K562 (cell line): ENCODE data around the gene APIP. TPM values are rescaled to one million over a fixed set of nuclear protein-coding genes. Genes with fewer than 3 reads are reported as not detected.

Experiments used
- ATAC-seq: fragments of 200-7000 bp; cut with Tn5 transposase; 3 replicates; pipeline ENCODE4 v1.9.1; 2020; ENCODE audit warnings: moderate library complexity
- BruUV-seq: library from RNA; stranded (reverse); fragments of 400-500 nt; replicated peaks from 2 replicates; lab custom pipeline; 2021; lab: Mats Ljungman, UMichigan
- CTCF ChIA-PET: fragments of 300-600 bp; formaldehyde crosslinking; extraction: SDS; loops from one replicate; lab custom pipeline; 2021; ENCODE audit warnings: low intra/inter-chr PET ratio; lab: Yijun Ruan, JAX
- POLR2A ChIA-PET: fragments of 300-600, 350-650 bp; sonication (Branson Sonifier 250); formaldehyde crosslinking; extraction: SDS; loops from one replicate; lab custom pipeline; 2021; ENCODE audit warnings: antibody characterized with exemption, inconsistent platforms; lab: Yijun Ruan, JAX
- DNase-seq, 4 experiments: peaks; one replicate each; pipeline versions ENCODE4 v3.0.0 to v3.0.0-alpha.2; 2011 to 2018; ENCODE audit warnings: low spot score in 3 of 4, mixed read lengths in 3 of 4; ENCODE audit errors: extremely low read depth in 1 of 4
- FAIRE-seq: peaks from 2 replicates; lab custom pipeline; 2011; peaks lifted over from hg19 to GRCh38; lab: Jason Lieb, UNC
- H2AFZ ChIP-seq: 2 replicates; pipeline ENCODE4 v1.6.0; 2011; ENCODE audit warnings: low read depth, low read length, control low read depth, inconsistent platforms
- H3K27ac ChIP-seq: fragments of 200-600 bp; 3 replicates; pipeline ENCODE4 v1.8.0; 2011; ENCODE audit warnings: low read depth, mild to moderate bottlenecking, control low read depth, inconsistent platforms, low read length, moderate library complexity, mixed read lengths; ENCODE audit errors: extremely low read depth
- H3K27me3 ChIP-seq, 2 experiments: fragments of 300-600 bp in 1 of 2; 2 replicates in 1 of 2; 3 replicates in 1 of 2; pipeline versions ENCODE4 v1.6.0 to v1.8.0; 2011; ENCODE audit warnings: inconsistent platforms in 2 of 2, low read length in 2 of 2, mild to moderate bottlenecking in 1 of 2, mixed read lengths in 1 of 2, moderate library complexity in 1 of 2; ENCODE audit not compliant: control insufficient read depth in 2 of 2, insufficient read depth in 2 of 2
- H3K36me3 ChIP-seq: fragments of 300-600 bp; 3 replicates; pipeline ENCODE4 v1.8.0; 2011; ENCODE audit warnings: mild to moderate bottlenecking, low read length, inconsistent platforms; ENCODE audit not compliant: control insufficient read depth, insufficient read depth
- H3K4me1 ChIP-seq, 2 experiments: fragments of 200-600 bp in 1 of 2; replicated peaks in 1 of 2; 2 replicates in 1 of 2; 3 replicates in 1 of 2; pipeline versions ENCODE4 v1.5.1 to v1.8.0; 2011; ENCODE audit warnings: inconsistent platforms in 2 of 2, low read length in 2 of 2, mild to moderate bottlenecking in 1 of 2, mixed read lengths in 1 of 2, moderate library complexity in 1 of 2; ENCODE audit not compliant: control insufficient read depth in 2 of 2, insufficient read depth in 2 of 2
- H3K4me2 ChIP-seq: 2 replicates; pipeline ENCODE4 v1.6.1; 2011; ENCODE audit warnings: low read length, control low read depth, inconsistent platforms, mixed read lengths; ENCODE audit not compliant: insufficient read depth
- H3K4me3 ChIP-seq: fragments of 200-600 bp; sonication (generic), shearing (Covaris generic); 2 replicates; pipeline ENCODE4 v1.5.1; 2016; ENCODE audit warnings: control low read depth, inconsistent platforms
- H3K79me2 ChIP-seq: fragments of 200-600 bp; 3 replicates; pipeline ENCODE4 v1.8.0; 2011; ENCODE audit warnings: low read length, inconsistent platforms; ENCODE audit not compliant: control insufficient read depth, insufficient read depth
- H3K9ac ChIP-seq, 2 experiments: 2 replicates each; pipeline versions ENCODE4 v1.6.0 to v1.6.1; 2011; ENCODE audit warnings: low read depth in 2 of 2, low read length in 2 of 2, control low read depth in 1 of 2, inconsistent platforms in 1 of 2, mild to moderate bottlenecking in 1 of 2, mixed read lengths in 1 of 2; ENCODE audit not compliant: insufficient read depth in 1 of 2
- H3K9me1 ChIP-seq: one replicate; pipeline ENCODE4 v1.6.0; 2011; ENCODE audit warnings: inconsistent platforms, mild to moderate bottlenecking, low read length, moderate library complexity; ENCODE audit not compliant: control insufficient read depth, insufficient read depth
- H3K9me3 ChIP-seq: replicated peaks from 2 replicates; pipeline ENCODE4 v1.5.1; 2011; ENCODE audit warnings: low read depth, low read length, inconsistent platforms; ENCODE audit not compliant: control insufficient read depth, insufficient read depth
- H4K20me1 ChIP-seq: replicated peaks from 2 replicates; pipeline ENCODE4 v1.6.1; 2011; ENCODE audit warnings: low read length, inconsistent platforms, mixed read lengths; ENCODE audit not compliant: control insufficient read depth, insufficient read depth
- EGR1 ChIP-seq: fragments of 450-650 bp; conservative IDR thresholded peaks from 2 replicates; pipeline ENCODE4 v1.6.1; 2017; ENCODE audit warnings: mild to moderate bottlenecking
- HLTF ChIP-seq: fragments of 450-650 bp; IDR thresholded peaks from 2 replicates; pipeline ENCODE4 v1.6.1; 2016
- PHF21A ChIP-seq: fragments of 450-650 bp; IDR thresholded peaks from 2 replicates; pipeline ENCODE4 v1.6.1; 2017; ENCODE audit warnings: low read depth, borderline replicate concordance
- POU5F1 ChIP-seq: fragments of 150-350 bp; IDR thresholded peaks from 2 replicates; pipeline ENCODE4 v1.6.1; 2014; ENCODE audit warnings: borderline replicate concordance, low read length, low read depth, mild to moderate bottlenecking; ENCODE audit not compliant: partially characterized antibody
- RAD51 ChIP-seq: fragments of 450-650 bp; IDR thresholded peaks from 2 replicates; pipeline ENCODE4 v1.7.1; 2016; ENCODE audit warnings: low read depth, mild to moderate bottlenecking, borderline replicate concordance
- RFX5 ChIP-seq: IDR thresholded peaks from 2 replicates; pipeline ENCODE4 v1.6.1; 2011; ENCODE audit warnings: low read depth, mild to moderate bottlenecking, improper control_type of control experiment, low read length
- SREBF1 ChIP-seq: fragments of 150-350 bp; IDR thresholded peaks from 2 replicates; pipeline ENCODE4 v1.6.1; 2014; ENCODE audit warnings: antibody characterized with exemption, low read depth, low read length, borderline replicate concordance
- TOE1 ChIP-seq, 2 experiments: fragments of 450-650 bp in 1 of 2; sonication (generic) in 1 of 2; formaldehyde crosslinking in 1 of 2; IDR thresholded peaks; 2 replicates each; pipeline versions ENCODE4 v1.7.1 to v1.8.0; 2016 to 2022; ENCODE audit warnings: borderline replicate concordance in 2 of 2, mild to moderate bottlenecking in 2 of 2, antibody characterized with exemption in 1 of 2, inconsistent platforms in 1 of 2, low read depth in 1 of 2, missing genetic modification reagents in 1 of 2, moderate library complexity in 1 of 2
- ZNF431 ChIP-seq: sonication (generic); formaldehyde crosslinking; IDR thresholded peaks from 2 replicates; pipeline ENCODE4 v1.8.0; 2022; ENCODE audit warnings: mild to moderate bottlenecking, missing genetic modification reagents
- WGBS: fragments of 100-300 bp; shearing (Covaris generic); methylation state at CpG from one replicate; pipeline ENCODE4 v1.1.6; 2016; ENCODE audit warnings: low coverage, mixed read lengths; ENCODE audit not compliant: insufficient coverage; ENCODE audit errors: missing lambda C conversion rate; 5-methylcytosine and 5-hydroxymethylcytosine counted together
- in situ Hi-C: fragments of 300-500 bp; cut with MboI; formaldehyde crosslinking; loops from 4 replicates; pipeline ENCODE4 v1.15.0; 2018; ENCODE audit warnings: inconsistent platforms, mixed read lengths
- intact Hi-C: fragments of 100-400 bp; cut with micrococcal nuclease; formaldehyde crosslinking; loops from 2 replicates; pipeline ENCODE4 v1.14.2; 2022
- polyA plus RNA-seq, 8 experiments: library from polyadenylated mRNA; depleted of rRNA in 4 of 8; stranded (reverse) in 5 of 8; unstranded in 3 of 8; fragments of >200 nt; fragmentation: Nextera tagmentation in 2 of 8; fragmentation: Illumina TruSeq in 1 of 8; extraction: Ambion mirVana in 2 of 8; extraction: Trizol in 1 of 8; gene quantifications; 2 replicates each; pipeline versions ENCODE4 v1.2.1 to v1.2.3, GENCODE V29; 2011 to 2014; ENCODE audit warnings: inconsistent platforms in 1 of 8, missing spikeins in 1 of 8
- total RNA-seq, 7 experiments: library from RNA; depleted of rRNA in 6 of 7; stranded (reverse); fragments of >200 nt in 6 of 7; fragmentation: Illumina TruSeq in 2 of 7; extraction: Trizol in 2 of 7; gene quantifications; 2 replicates each; pipeline versions ENCODE4 v1.2.1 to v1.2.3, GENCODE V29; 2011 to 2021; ENCODE audit warnings: low replicate concordance in 1 of 7
- TF ChIP-seq, protein P1 (sequence below): sonication (generic); formaldehyde crosslinking; IDR thresholded peaks from 2 replicates; pipeline ENCODE4 v1.8.0; 2022; ENCODE audit warnings: missing genetic modification reagents, mild to moderate bottlenecking, moderate library complexity, borderline replicate concordance
- TF ChIP-seq, protein P2 (sequence below): fragments of 450-650 bp; formaldehyde crosslinking; IDR thresholded peaks from 2 replicates; pipeline ENCODE4 v1.4.0; 2020; ENCODE audit warnings: mild to moderate bottlenecking, mixed read lengths
- TF ChIP-seq, protein P3 (sequence below): sonication (generic); formaldehyde crosslinking; IDR thresholded peaks from 2 replicates; pipeline ENCODE4 v1.8.1; 2023; ENCODE audit warnings: mild to moderate bottlenecking, missing genetic modification reagents
- TF ChIP-seq, protein P4 (sequence below): sonication (generic); formaldehyde crosslinking; IDR thresholded peaks from 2 replicates; pipeline ENCODE4 v1.5.0; 2020; ENCODE audit warnings: missing genetic modification reagents

Gene APIP
- total and polyA plus RNA-seq, 9 of the 15 experiments (the other 6 are each of a cell fraction or from before 2014, with no cell fraction given), result 63.7 to 110 (median 82.8) TPM

GRCh38 chr11:34957206-34957605, 41.0 kb upstream of the APIP start (continued):
- TF ChIP-seq, protein P1, sequence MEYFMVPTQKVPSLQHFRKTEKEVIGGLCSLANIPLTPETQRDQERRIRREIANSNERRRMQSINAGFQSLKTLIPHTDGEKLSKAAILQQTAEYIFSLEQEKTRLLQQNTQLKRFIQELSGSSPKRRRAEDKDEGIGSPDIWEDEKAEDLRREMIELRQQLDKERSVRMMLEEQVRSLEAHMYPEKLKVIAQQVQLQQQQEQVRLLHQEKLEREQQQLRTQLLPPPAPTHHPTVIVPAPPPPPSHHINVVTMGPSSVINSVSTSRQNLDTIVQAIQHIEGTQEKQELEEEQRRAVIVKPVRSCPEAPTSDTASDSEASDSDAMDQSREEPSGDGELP (CRISPR knock-in tag), result no peak

- H3K4me2 ChIP-seq, result no peak overlapping the region
- no peaks in the 10 kb centered on the region for H3K9me3 ChIP-seq
- H3K4me1 ChIP-seq, result no peaks in the 10 kb centered on the region
- ChIA-PET CTCF (no interaction called here), POLR2A (interaction anchor here (0.7 to 1.2 kb wide), 2 partner anchors 11 to 13 kb away, joined by 4 to 6 read pairs; no protein-coding TSS in a partner anchor)
- FAIRE-seq, result no peak
- H3K79me2 ChIP-seq, result no peaks in the 10 kb centered on the region
- no TSS peak for BruUV-seq
- 67% methylated on average over 1 of the region's 1 CpG for WGBS
- in situ Hi-C loops (no loop called here), intact Hi-C loops (no loop called here)
- H3K27me3 ChIP-seq, result no peaks in the 10 kb centered on the region
- peaks cover 13% of the 10 kb centered on the region; the same call in 1 of the 3 replicates for H3K36me3 ChIP-seq
- TF ChIP-seq RAD51 (peak; percentile 68), PHF21A (no peak), SREBF1 (no peak), EGR1 (no peak), HLTF (no peak), ZNF431 (CRISPR knock-in tag) (no peak), POU5F1 (no peak), TOE1 (IDR thresholded peaks at IDR 0.05; ENCODE audit: borderline replicate concordance) (peak; percentile 36; the same call in 1 of the 2 replicates), TOE1 (CRISPR knock-in tag; IDR thresholded peaks at IDR 0.05; ENCODE audit: borderline replicate concordance, low read depth) (no peak), RFX5 (peak; percentile 82)
- TF ChIP-seq, protein P2, sequence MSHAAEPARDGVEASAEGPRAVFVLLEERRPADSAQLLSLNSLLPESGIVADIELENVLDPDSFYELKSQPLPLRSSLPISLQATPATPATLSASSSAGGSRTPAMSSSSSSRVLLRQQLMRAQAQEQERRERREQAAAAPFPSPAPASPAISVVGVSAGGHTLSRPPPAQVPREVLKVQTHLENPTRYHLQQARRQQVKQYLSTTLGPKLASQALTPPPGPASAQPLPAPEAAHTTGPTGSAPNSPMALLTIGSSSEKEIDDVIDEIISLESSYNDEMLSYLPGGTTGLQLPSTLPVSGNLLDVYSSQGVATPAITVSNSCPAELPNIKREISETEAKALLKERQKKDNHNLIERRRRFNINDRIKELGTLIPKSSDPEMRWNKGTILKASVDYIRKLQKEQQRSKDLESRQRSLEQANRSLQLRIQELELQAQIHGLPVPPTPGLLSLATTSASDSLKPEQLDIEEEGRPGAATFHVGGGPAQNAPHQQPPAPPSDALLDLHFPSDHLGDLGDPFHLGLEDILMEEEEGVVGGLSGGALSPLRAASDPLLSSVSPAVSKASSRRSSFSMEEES (CRISPR knock-in tag), result peak; percentile 79
- TF ChIP-seq, protein P3, sequence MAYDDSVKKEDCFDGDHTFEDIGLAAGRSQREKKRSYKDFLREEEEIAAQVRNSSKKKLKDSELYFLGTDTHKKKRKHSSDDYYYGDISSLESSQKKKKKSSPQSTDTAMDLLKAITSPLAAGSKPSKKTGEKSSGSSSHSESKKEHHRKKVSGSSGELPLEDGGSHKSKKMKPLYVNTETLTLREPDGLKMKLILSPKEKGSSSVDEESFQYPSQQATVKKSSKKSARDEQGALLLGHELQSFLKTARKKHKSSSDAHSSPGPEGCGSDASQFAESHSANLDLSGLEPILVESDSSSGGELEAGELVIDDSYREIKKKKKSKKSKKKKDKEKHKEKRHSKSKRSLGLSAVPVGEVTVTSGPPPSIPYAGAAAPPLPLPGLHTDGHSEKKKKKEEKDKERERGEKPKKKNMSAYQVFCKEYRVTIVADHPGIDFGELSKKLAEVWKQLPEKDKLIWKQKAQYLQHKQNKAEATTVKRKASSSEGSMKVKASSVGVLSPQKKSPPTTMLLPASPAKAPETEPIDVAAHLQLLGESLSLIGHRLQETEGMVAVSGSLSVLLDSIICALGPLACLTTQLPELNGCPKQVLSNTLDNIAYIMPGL (CRISPR knock-in tag), result no peak
- TF ChIP-seq, protein P4, sequence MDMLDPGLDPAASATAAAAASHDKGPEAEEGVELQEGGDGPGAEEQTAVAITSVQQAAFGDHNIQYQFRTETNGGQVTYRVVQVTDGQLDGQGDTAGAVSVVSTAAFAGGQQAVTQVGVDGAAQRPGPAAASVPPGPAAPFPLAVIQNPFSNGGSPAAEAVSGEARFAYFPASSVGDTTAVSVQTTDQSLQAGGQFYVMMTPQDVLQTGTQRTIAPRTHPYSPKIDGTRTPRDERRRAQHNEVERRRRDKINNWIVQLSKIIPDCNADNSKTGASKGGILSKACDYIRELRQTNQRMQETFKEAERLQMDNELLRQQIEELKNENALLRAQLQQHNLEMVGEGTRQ (CRISPR knock-in tag), result 0 out of 2 replicates have a peak, but pooled peaks have one; percentile 21
- no peak overlapping the region for H2AFZ ChIP-seq
- ATAC-seq, result no peak
- no peak for DNase-seq
- no peak overlapping the region for H3K4me3 ChIP-seq
- no peak overlapping the region for H3K9ac ChIP-seq
- no peaks in the 10 kb centered on the region for H4K20me1 ChIP-seq
- no peaks in the 10 kb centered on the region for H3K9me1 ChIP-seq
- H3K27ac ChIP-seq, result no peak overlapping the region
These were observed 37.8 kb upstream of the APIP start for GRCh38 chr11:34953955-34954354.
